ENCODE results near the gene DNM3.
"Not testable (repeated sequence)": the region's sequence is repeated elsewhere in the genome, so short reads cannot be mapped to it uniquely, and the experiment has no call there.

Gene DNM3

DNA sequence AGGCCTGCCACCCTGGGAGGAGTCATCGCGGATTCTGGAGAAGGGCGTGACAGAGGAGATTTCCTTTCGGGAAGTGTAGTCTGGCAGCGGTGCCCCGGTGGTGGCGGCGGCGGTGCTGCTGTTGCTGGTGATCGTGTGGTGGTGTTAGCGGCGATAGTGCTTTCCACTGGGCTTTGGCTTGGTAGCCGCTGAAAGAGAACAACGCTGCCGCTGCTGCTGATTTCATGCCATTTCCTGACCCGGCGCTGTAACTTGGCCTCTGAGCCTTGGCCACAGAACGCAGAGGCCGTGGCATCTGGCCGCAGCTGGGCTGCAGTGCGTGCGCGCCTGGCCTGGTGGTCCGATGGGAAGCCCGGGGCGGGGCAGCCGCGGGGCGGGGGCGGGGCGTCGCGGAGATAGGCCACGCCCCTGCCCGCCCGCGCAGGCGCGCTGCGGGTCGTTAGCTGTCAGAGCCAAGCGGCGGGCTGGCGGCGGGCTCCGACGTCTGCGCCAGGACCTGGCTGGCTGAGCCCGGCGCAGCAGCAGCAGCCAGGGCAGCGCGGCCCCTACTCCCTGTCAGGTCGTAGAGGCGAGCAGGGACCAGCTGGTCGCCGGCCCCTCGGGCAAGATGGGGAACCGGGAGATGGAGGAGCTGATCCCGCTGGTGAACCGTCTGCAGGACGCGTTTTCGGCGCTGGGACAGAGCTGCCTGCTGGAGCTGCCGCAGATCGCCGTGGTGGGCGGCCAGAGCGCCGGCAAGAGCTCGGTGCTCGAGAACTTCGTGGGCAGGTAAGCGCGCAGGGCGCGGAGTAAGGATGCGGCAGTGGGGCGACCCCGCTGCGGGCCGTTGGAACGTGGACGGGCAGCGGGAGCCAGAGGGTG, at the start of gene DNM3:
TSS of gene DNM3 (plus strand) at position 449 of the 861 bp plus-strand sequence. CDS start at position 608, 159 bp downstream.
- DNase-seq (ENCODE audit: low read depth in 2 of 2): peak; percentile 28 to 49

DNA sequence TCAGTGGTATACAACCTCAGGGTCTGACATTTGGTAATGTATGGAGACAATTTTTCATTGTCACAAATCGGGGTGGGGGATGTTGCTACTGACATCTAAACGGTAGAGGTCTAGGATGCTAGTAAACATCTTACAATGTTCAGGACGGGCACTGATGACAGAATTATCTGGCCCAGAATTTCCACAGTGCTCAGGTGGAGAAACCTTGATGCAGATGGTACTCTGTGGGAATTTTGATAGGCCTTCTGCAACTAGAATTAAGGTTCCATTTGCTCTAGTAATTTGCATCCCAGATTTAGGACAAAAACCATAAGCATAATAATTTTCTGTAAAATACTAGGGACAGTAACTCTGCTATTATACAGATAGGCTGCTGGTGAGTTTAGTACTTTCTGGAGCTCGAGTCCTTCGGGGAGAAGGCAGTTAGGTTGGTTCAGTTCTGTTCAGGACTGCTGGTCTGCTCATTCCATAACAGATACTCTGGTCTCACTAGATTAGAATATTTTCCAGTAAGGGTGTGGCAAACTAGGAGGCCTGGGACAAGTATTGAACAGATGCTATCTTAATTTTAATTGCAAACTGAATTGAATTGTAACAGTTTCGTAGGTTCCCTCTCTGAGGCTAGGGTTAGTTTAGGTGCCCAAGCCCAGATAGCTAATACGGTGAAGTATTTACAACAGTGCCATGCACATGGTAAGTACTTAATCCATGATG, 48.5 kb upstream of the DNM3 start:
- DNase-seq (ENCODE audit: low read depth in 2 of 2): no peak

DNA sequence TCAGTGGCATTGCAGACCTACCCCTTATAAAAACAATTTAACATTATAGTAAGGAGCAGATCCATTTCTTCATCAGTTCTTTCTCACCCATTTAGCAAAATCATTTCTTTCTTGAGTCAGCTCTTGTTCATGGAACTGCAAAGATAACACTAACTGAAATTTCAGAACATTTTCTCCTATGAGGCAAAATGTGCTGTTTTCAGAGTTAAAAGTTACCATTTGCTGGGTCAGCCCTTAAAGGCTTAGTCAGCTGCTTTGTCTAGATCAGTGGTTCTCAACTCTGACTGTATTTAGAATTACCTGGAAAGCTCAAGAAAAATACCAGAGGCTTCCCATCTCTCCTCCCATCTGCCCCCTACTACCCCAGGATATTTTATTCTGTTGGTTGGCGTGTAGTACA, 47.7 kb upstream of the DNM3 start:
- DNase-seq (ENCODE audit: low read depth in 2 of 2): no peak

DNA sequence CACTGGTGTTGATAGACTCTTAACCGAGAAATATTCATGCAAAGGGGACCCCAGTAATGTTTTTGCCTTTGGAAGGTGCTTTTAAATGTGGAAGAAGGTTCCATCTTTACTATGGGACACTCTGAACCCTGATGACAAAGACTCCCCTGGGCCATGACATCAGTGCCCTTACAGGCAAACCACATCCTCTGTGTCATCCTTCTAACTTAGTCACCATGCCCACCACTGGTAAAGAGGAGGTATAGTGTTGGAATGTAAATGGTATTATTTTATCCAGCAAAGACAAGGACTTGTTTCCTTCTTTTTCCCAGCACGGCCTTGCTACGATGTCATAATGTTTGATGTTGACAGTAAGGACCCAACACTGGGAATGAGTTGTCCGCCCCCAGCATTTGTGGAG, 47.2 kb upstream of the DNM3 start:
- no peak for DNase-seq (ENCODE audit: low read depth in 2 of 2)

DNA sequence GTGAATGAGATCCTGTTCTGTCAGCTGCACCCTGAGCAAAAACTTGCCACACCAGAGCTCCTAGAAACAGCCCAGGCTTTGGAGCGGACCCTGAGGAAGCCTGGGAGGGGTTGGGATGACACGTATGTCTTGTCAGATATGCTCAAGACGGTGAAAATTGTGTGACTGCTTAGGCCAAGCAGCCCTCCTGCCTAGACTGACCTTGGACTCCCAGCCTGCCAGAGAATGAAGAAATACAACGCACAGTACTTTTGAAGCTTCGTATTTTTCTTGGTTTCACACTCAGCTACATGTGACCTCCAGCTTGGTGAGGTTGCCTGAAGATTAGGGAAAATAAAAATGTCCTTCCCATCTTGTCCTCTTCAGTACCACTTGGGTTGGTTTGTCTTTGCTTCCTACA, 44.7 kb upstream of the DNM3 start:
- DNase-seq (ENCODE audit: low read depth in 2 of 2): no peak

DNA sequence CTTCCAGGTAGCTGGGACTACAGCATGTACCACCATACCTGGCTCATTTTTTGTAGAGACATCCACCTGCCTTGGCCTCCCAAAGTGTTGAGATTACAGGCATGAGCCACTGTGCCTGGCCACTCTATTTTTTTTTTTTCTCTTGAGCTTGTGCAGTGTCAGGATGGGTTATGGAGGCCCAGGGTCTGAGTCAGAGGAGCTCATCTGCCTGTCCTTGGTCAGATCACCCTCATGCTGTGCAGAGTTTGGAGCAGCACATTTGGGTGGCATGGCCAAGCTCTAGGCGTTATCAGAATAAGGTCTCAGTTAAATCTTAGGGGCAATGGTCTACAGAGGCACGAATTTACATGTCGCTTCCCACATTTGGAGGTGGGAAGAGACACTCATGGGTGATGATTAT, 43.0 kb upstream of the DNM3 start:
- DNase-seq (ENCODE audit: low read depth in 2 of 2): no peak

DNA sequence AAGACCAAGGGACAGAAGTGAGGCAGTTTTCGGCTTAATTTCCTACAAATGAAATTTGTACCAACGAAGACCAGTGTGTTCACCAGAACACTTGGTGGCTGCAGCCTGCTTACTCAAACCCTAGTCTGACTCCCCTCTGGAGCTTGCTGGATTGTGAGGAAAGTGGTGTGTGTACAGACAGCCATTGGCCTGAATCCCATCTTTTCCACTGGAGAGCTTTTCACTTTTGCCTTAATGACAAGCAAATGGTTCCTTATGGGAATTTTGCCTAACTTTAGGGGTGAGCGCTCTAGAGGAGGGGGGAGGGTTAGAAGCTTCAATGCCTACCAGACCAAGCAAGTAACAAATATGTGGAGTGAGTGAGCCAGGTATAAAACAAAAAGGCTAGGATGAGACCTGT, 42.5 kb upstream of the DNM3 start:
- DNase-seq (ENCODE audit: low read depth in 2 of 2): no peak

DNA sequence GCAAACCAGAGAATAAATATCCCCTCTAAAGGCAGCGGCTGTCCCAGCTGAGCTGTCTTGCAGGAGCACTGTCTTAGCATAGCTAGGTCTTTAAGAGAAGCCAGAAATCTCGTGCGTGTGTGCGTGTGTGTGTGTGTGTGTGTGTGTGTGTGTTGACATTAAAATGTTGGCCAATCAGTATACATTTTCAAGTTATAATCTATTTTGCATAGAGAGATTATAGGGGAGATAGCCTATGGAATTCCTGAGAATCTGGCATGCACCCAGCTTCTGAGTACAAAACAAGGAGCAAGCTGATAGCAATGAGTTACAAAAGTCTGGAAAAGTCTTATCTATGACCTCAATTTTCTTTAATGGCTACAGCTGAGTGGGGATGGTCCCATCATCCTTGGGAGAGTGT, 42.1 kb upstream of the DNM3 start:
- DNase-seq (ENCODE audit: low read depth in 2 of 2): no peak

DNA sequence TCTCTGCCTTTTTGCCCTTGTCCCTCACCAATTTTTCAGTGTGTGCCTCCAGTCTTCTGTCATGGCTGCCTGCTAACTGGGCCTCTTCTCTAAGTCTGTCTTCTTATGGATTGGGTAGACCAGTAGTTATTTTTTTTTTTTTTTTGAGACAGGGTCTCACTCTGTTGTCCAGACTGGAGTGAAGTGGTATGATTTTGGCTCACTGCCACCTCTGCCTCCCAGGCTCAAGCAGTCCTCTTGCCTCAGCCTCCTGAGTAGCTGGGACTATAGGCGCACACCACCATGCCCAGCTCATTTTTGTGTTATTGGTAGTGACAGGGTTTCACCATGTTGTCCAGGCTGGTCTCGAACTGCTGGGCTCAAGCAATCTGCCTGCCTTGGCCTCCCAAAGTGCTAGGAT, 41.6 kb upstream of the DNM3 start:
- not testable (repeated sequence) for DNase-seq (ENCODE audit: low read depth in 2 of 2)

DNA sequence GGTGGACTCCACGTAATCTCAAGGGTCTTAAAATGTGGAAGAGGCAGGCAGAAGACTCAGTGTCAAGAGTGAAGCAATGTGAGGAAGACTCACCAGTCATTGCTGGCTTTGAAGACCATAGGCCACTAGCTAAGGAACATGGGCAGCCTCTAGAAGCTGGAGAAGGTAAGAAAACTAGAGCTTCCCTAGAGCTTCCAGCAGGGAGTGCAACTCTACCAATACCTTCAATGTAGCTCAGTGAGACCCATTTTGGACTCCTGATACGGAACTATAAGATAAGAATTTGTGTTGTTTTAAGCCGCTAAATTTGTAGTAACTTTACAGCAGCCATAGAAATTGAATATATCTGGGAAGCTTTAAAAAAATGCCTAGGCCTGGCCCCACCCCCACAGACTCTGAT, 41.0 kb upstream of the DNM3 start:
- no peak for DNase-seq (ENCODE audit: low read depth in 2 of 2)

DNA sequence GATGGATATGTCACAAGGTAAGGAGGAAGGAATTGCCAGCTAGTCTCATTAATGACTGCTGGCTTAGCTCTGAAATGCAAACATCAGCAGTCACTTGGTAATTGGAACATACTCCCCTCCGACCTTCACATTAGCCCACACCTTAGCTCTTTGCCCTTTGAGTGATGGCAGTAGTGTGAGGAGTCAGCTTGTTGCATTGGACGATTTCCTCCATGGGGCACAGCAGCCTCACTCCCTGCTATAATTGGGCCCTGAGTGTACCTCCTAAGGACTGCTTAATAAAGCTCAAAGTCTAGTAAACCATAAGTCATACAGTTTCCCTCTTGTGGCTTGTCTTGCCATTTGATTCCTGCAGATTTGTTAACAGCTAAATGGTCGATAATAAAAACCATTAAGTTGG, 40.4 kb upstream of the DNM3 start:
- no peak for DNase-seq (ENCODE audit: low read depth in 2 of 2)

DNA sequence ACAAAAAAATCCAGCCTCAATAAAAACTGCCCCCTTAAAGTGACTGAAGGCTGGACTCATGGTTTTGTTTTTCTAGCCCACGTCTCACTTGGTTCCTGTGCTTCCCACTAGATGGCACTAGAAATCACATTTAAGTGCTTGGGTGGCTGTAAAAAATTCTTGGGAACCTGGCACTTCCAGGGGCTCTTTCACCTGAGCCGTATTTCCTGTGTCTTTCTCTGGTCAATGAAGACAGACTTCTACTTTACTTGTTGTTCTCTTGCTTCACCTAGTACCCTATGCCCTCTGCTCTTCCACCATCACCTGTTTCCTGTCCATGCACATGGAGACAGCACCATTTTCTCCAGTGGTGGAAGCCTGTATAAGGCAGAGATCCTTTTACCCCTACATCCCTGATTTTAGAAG, 39.8 kb upstream of the DNM3 start:
- DNase-seq (ENCODE audit: low read depth in 2 of 2): no peak

DNA sequence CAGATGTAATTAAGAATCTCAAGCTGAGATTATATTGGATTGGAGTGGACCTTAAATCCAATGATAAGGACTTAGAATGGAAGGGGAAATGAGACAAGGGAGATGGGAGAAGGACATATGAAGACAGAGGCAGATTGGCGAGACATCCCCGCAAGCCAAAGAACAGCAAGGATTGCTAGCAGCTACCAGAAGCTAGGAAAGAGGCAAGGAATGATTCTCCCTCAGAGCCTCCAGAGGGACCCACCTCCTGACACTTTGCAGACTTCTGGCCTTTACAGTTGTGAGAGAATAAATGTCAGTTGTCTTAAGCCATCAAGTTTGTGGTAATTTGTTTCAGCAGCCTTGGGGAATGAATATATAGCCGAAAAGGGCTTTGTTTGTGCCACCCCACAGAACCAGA, 39.1 kb upstream of the DNM3 start:
- DNase-seq (ENCODE audit: low read depth in 2 of 2): no peak

DNA sequence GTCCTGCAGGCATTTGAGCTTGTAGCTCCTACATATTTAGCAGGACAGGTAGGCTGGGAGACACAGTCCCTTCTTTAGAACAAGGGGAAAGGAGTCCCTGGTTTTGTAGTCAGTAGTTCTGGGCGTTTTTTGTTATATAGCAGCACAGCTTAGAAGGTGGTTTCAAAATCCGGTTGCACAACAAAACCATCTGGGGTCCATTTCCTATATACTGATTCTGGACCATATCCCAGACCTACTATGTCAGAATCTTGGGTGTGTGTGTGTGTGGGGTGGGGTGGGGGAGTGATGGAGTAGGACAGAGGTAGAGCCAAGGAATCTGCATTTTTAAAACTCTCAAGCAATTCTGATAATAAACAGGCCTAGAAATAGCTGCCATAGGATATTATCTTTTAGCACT, 38.3 kb upstream of the DNM3 start:
- DNase-seq (ENCODE audit: low read depth in 2 of 2): peak; percentile 64 to 69

DNA sequence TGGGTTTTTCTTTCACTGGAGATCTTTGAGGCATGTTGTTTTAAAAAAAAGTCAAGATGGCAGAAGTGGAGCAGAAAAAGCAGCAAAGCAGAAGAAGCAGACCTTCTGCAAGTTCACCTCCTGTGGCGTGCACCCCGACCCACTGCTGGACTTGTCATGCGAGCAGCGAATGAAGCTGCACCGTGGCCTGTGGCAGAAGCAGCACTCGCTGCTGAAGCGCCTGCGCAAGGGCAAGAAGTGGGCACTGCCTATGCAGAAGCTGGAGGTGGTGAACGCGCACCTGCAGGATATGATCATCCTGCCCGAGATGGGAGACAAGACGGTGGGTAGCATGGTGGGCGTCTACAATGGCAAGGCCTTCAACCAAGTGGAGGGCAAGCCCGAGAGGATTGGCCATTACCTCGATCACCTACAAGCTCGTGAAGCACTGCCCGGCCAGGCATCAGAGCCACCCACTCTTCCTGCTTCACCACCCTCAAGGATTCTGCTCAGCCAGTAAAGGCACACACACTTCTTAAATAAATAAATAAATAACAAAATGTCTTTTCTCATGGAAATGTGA, 37.8 kb upstream of the DNM3 start:
- no peak for DNase-seq (ENCODE audit: low read depth in 2 of 2)

DNA sequence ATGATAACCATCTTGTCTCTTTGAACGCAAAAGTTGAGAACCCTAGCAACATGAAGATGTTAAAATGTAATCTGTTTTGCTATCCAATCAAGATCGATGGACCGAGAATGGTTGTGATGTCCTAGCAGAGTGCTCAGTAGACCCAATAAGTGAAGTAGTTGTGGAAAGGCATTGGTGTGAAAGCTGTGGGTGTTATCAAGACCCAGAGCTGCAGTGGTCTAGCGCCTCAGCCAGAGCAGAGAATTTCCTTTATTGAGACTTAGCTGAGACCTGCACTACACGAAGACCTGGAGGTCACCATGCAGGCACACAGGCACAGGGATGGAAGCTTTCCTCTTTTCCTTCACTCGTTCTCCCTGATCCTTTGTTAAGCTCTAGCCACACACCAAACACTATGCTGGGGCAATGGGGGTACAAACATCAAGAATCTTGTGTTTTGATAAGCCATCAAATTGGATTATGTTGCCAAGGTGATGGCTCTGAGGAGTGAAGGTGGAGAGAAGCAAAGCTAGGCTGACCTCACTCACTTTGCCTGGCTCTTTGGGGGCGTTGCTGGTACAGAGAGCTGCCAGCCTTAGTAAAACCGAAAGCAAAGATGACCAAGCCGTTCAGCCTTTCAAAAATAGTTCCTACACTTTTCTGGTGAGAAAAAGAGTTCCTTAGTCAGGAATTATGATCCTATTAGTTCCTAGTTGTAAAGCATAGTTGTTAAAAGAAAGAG, 35.7 kb upstream of the DNM3 start:
- DNase-seq (ENCODE audit: low read depth in 2 of 2): no peak

DNA sequence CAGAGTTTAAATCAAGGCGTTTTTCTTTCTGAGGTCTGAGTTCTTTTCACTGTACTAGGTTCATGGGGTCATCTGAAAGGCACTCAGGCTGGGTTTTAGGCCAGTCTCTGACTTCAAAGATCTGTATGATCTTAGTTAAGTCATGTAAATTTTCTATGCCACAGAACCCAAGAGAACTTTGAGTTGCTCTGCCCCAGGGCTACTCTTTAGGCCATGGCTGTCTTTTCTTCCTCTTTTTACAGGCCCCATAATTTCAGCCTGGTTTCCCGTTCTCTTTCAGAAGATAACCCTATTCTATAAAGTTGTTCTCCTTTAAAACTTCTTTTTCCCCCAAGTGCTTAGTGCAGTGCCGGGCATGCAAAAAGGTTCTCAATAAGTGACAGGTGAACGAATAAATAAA, 33.7 kb upstream of the DNM3 start:
- no peak for DNase-seq (ENCODE audit: low read depth in 2 of 2)

DNA sequence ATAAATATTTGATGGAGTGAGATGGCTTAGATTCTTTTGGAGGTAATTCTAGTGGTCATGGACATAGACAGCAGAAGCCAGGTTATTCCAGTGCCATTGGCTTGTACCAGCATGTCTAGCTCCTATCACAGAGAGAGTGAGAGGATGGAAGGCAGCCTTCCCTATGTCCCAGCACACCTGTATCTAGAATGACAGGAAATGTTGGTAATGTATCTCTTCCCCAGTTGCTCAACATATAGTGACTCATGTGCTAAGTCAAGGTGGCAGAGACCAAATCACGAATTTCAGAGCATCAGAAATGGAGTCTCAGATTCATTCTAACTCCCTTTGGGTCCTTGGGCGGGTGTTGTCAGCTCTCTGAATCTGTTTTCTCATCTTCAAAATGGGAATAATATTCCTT, 31.5 kb upstream of the DNM3 start:
- DNase-seq (ENCODE audit: low read depth in 2 of 2): no peak

DNA sequence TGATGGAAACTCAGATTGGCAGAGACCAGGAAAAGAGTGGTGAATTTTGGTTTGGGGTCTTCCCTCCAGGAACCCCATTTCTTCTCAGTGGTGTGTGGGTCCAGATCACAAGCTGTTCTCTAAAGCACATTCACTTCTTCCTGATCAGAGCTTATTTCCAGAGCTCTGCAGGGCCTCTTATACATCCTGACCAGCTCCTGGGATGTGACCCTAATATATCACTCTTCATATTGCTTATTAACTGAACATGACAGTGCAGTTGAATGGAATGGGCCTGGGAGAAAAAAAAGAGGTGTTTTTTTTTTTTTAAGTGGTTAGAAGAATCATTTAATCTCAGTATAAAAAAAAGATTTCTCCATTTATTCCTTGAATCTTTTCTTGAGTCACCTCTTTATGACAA, 29.6 kb upstream of the DNM3 start:
- DNase-seq (ENCODE audit: low read depth in 2 of 2): no peak

DNA sequence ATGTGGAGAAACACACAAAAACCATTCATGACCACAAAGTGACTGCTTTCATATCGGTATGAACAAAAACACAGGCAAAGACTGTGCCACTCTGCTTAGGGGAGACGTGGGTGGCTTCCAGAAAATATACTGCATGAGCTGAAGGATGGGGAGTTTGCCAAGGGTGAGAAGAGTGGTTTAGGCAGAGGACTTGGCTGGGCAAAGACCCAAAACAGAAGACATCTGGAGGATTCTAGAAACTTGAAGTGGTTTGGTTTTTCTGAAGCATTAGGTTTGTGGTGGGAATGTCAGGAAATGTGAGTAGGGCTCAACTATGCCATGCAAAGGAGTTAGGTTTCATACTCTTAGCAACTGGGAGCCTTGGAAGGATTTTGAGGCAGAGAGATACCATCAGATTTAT, 26.6 kb upstream of the DNM3 start:
- peak; percentile 51 to 53 for DNase-seq (ENCODE audit: low read depth in 2 of 2)

DNA sequence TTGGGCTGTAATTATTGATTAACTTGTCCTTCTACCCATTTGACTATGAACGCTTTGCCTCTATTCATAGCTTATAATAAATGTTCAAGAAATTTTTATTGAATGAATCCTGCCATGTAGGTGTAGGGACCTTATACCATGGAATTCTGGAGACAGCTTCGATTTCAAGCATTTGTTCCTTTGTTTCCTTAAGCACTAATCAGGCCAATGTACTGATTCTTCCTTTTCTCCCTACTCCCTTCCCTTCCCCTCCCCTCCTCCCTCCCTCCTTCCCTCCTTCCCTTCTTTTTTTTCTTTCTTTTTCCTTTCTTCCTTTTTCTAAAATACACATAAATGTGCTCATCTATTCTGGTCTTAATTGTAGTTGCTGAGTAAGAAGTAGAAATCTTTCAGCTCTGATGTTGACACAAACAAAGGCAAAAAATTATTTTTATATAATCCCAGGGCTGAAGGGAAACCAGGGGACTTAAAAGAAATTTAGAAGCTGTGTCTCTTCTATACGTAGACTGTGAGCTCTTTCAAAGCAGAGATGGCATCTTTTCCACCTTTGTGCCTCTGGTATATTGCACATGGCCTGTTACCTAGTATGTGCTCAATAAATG, 24.9 kb upstream of the DNM3 start:
- DNase-seq (ENCODE audit: low read depth in 2 of 2): no peak

Data from fibroblast of skin of left biceps (primary cell).